Liver (tissue), 9 donors: ENCODE results near the gene FAM53B. TPM values are rescaled to one million over a fixed set of nuclear protein-coding genes. Genes with fewer than 3 reads are reported as not detected.

Experiments
- DNase-seq: peaks from one replicate; pipeline ENCODE4 v3.0.0-alpha.2; 2017; ENCODE audit warnings: low spot score
- H3K27ac ChIP-seq, 2 donors: one replicate each; pipeline ENCODE4 v1.7.0; 2013; ENCODE audit warnings: inconsistent platforms in 2 of 2, low read length in 2 of 2, control low read depth in 1 of 2, low read depth in 1 of 2, mild to moderate bottlenecking in 1 of 2
- H3K27me3 ChIP-seq, 4 donors: one replicate each; pipeline versions ENCODE4 v1.6.1 to v1.7.0; 2013; ENCODE audit warnings: low read length in 3 of 4, inconsistent platforms in 1 of 4, mild to moderate bottlenecking in 1 of 4, moderate library complexity in 1 of 4; ENCODE audit not compliant: control insufficient read depth in 4 of 4, insufficient read depth in 4 of 4
- H3K36me3 ChIP-seq, 4 donors: one replicate each; pipeline versions ENCODE4 v1.6.1 to v1.7.0; 2013; ENCODE audit warnings: low read length in 3 of 4, mild to moderate bottlenecking in 3 of 4, low read depth in 1 of 4, moderate library complexity in 1 of 4; ENCODE audit not compliant: control insufficient read depth in 4 of 4, insufficient read depth in 3 of 4
- H3K4me1 ChIP-seq, 4 donors: one replicate each; pipeline versions ENCODE4 v1.6.1 to v1.7.0; 2013; ENCODE audit warnings: low read length in 3 of 4, mild to moderate bottlenecking in 3 of 4, moderate library complexity in 1 of 4; ENCODE audit not compliant: control insufficient read depth in 4 of 4, insufficient read depth in 4 of 4
- H3K4me3 ChIP-seq, 3 donors: one replicate each; pipeline versions ENCODE4 v1.6.1 to v1.7.0; 2013; ENCODE audit warnings: low read length in 3 of 3, control low read depth in 1 of 3, low read depth in 1 of 3, mild to moderate bottlenecking in 1 of 3
- H3K9ac ChIP-seq, 2 donors: one replicate each; pipeline ENCODE4 v1.7.0; 2013; ENCODE audit warnings: low read length in 2 of 2, mild to moderate bottlenecking in 2 of 2, moderate library complexity in 2 of 2, control low read depth in 1 of 2, low read depth in 1 of 2
- H3K9me3 ChIP-seq, 4 donors: one replicate each; pipeline versions ENCODE4 v1.6.1 to v1.7.0; 2013; ENCODE audit warnings: low read length in 3 of 4; ENCODE audit not compliant: control insufficient read depth in 4 of 4
- EGR1 ChIP-seq, 2 donors: IDR thresholded peaks; 2 replicates each; pipeline ENCODE4 v1.6.1; 2016 to 2018; ENCODE audit warnings: antibody characterized with exemption in 2 of 2, low read depth in 2 of 2
- FOXA1 ChIP-seq: IDR thresholded peaks from 2 replicates; pipeline ENCODE4 v1.6.1; 2016; ENCODE audit warnings: antibody characterized with exemption
- GABPA ChIP-seq, 2 donors: IDR thresholded peaks in 1 of 2; conservative IDR thresholded peaks in 1 of 2; 2 replicates each; pipeline ENCODE4 v1.6.1; 2016; ENCODE audit warnings: antibody characterized with exemption in 2 of 2, mild to moderate bottlenecking in 1 of 2, moderate library complexity in 1 of 2
- HNF4A ChIP-seq, 2 donors: conservative IDR thresholded peaks; 2 replicates each; pipeline ENCODE4 v1.6.1; 2016; ENCODE audit warnings: antibody characterized with exemption in 2 of 2, mild to moderate bottlenecking in 2 of 2
- JUND ChIP-seq, 2 donors: IDR thresholded peaks; 2 replicates each; pipeline ENCODE4 v1.6.1; 2016; ENCODE audit warnings: antibody characterized with exemption in 2 of 2
- NR2F2 ChIP-seq: IDR thresholded peaks from 2 replicates; pipeline ENCODE4 v1.6.1; 2016; ENCODE audit warnings: antibody characterized with exemption
- RXRA ChIP-seq, 2 donors: IDR thresholded peaks; 2 replicates each; pipeline ENCODE4 v1.6.1; 2017 to 2018; ENCODE audit warnings: antibody characterized with exemption in 2 of 2, mild to moderate bottlenecking in 1 of 2
- SP1 ChIP-seq: IDR thresholded peaks from 2 replicates; pipeline ENCODE4 v1.6.1; 2018; ENCODE audit warnings: antibody characterized with exemption, mild to moderate bottlenecking
- TAF1 ChIP-seq: conservative IDR thresholded peaks from 2 replicates; pipeline ENCODE4 v1.6.1; 2016; ENCODE audit warnings: antibody characterized with exemption, mild to moderate bottlenecking
- WGBS: extraction: QIAGEN DNeasy Blood & Tissue Kit; methylation state at CpG from one replicate; pipeline ENCODE4 v1.1.7; 2013; 5-methylcytosine and 5-hydroxymethylcytosine counted together
- polyA plus RNA-seq, 2 donors: library from polyadenylated mRNA; stranded (reverse) in 1 of 2; unstranded in 1 of 2; fragments of 200-250 nt in 1 of 2; fragments of >200 nt in 1 of 2; fragmentation: Nextera tagmentation in 1 of 2; extraction: Ambion mirVana in 1 of 2; gene quantifications; one replicate each; pipeline versions ENCODE4 v1.2.1 to v1.2.3, GENCODE V29; 2013 to 2015
- total RNA-seq, 2 donors: library from RNA; depleted of rRNA; stranded (reverse); fragments of >200 nt; gene quantifications; one replicate each; pipeline ENCODE4 v1.2.3, GENCODE V29; 2014
- TF ChIP-seq, protein P1 (sequence below): IDR thresholded peaks from 2 replicates; pipeline ENCODE4 v1.6.1; 2016; ENCODE audit warnings: antibody characterized with exemption, mild to moderate bottlenecking
- TF ChIP-seq, protein P2 (sequence below): IDR thresholded peaks from 2 replicates; pipeline ENCODE4 v1.6.1; 2016; ENCODE audit warnings: antibody characterized with exemption
- TF ChIP-seq, protein P3 (sequence below): IDR thresholded peaks from 2 replicates; pipeline ENCODE4 v1.6.1; 2016; ENCODE audit warnings: antibody characterized with exemption
- TF ChIP-seq, protein P4 (sequence below): fragments of 150-350 bp; IDR thresholded peaks from 2 replicates; pipeline ENCODE4 v1.5.1; 2017; ENCODE audit warnings: improper control_type of control experiment, low read depth, low read length; ENCODE audit not compliant: missing input control
- donor health status: healthy.
- donor health status: healthy.
- donor health status: healthy.
- donor health status: healthy.
- donor health status: healthy.

Gene FAM53B
- total and polyA plus RNA-seq, 4 donors: 1.1 to 24.0 (median 6.3) TPM

DNA sequence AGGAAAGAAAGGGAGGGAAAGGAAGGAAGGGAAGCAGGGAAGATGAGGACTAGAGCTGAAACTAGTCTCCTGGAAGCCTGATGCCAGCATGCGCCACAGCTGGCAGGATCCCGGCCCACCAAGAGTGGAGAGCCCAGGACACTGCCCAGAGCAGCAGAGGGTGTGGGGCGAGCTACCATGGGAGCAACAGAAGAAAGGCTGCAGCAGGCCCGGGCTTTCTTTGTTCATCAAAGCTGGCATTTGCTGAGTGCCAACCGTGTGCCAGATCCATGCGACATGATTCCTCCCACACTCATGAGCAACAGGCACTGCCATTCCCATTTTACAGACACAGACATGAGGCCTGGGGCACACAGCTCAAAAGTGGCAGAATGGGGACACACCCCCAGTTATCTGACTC, 68.9 kb downstream of the FAM53B start:
- no peaks in the 10 kb centered on the region for H3K9me3 ChIP-seq
- peaks cover 0 to 2% (median 0%) of the 10 kb centered on the region in 4 donors for H3K36me3 ChIP-seq
- H3K4me1 ChIP-seq: peaks cover 0 to 4% (median 0%) of the 10 kb centered on the region in 4 donors
- H3K9ac ChIP-seq: no peak overlapping the region
- no peak overlapping the region for H3K4me3 ChIP-seq
- TF ChIP-seq, protein P1, sequence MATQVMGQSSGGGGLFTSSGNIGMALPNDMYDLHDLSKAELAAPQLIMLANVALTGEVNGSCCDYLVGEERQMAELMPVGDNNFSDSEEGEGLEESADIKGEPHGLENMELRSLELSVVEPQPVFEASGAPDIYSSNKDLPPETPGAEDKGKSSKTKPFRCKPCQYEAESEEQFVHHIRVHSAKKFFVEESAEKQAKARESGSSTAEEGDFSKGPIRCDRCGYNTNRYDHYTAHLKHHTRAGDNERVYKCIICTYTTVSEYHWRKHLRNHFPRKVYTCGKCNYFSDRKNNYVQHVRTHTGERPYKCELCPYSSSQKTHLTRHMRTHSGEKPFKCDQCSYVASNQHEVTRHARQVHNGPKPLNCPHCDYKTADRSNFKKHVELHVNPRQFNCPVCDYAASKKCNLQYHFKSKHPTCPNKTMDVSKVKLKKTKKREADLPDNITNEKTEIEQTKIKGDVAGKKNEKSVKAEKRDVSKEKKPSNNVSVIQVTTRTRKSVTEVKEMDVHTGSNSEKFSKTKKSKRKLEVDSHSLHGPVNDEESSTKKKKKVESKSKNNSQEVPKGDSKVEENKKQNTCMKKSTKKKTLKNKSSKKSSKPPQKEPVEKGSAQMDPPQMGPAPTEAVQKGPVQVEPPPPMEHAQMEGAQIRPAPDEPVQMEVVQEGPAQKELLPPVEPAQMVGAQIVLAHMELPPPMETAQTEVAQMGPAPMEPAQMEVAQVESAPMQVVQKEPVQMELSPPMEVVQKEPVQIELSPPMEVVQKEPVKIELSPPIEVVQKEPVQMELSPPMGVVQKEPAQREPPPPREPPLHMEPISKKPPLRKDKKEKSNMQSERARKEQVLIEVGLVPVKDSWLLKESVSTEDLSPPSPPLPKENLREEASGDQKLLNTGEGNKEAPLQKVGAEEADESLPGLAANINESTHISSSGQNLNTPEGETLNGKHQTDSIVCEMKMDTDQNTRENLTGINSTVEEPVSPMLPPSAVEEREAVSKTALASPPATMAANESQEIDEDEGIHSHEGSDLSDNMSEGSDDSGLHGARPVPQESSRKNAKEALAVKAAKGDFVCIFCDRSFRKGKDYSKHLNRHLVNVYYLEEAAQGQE: no peak
- no peak for TF ChIP-seq TAF1
- TF ChIP-seq, protein P2, sequence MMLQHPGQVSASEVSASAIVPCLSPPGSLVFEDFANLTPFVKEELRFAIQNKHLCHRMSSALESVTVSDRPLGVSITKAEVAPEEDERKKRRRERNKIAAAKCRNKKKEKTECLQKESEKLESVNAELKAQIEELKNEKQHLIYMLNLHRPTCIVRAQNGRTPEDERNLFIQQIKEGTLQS: no peak
- H3K27ac ChIP-seq: no peak overlapping the region
- H3K27me3 ChIP-seq: no peaks in the 10 kb centered on the region
- WGBS: 97% methylated on average over 6 of the region's 6 CpGs
- no peak for DNase-seq

DNA sequence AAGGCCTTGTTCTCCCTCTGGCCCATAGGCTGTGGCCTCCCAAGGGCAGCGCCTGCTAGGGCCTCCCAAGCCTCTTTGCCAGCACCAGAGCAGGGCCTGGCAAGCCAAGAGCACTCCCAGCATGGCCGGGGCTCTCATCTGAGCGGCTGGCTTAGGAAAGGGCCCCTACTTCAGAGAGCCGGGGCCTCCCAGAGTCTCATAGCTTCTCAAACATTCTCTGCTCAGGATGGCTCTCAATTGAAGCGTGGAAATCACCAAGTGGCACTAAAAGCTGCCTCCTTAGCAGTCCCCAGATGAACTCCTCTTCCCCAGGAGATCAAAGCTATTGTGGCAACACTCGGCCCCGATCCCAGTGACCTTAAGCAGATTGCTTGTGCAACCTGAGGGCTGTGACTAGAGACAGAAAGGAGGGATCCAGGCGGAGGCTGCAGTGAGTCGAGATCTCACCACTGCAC, 69.4 kb downstream of the FAM53B start:
- H3K27ac ChIP-seq: no peak overlapping the region
- H3K9ac ChIP-seq: no peak overlapping the region
- H3K4me3 ChIP-seq: no peak overlapping the region
- no peak for TF ChIP-seq HNF4A (conservative IDR thresholded peaks at IDR 0.05)
- H3K4me1 ChIP-seq: peaks cover 0 to 4% (median 0%) of the 10 kb centered on the region in 4 donors
- no peak for DNase-seq
- no peaks in the 10 kb centered on the region for H3K27me3 ChIP-seq
- H3K36me3 ChIP-seq: no peaks in the 10 kb centered on the region
- H3K9me3 ChIP-seq: no peaks in the 10 kb centered on the region
- 85% methylated on average over 9 of the region's 9 CpGs for WGBS

DNA sequence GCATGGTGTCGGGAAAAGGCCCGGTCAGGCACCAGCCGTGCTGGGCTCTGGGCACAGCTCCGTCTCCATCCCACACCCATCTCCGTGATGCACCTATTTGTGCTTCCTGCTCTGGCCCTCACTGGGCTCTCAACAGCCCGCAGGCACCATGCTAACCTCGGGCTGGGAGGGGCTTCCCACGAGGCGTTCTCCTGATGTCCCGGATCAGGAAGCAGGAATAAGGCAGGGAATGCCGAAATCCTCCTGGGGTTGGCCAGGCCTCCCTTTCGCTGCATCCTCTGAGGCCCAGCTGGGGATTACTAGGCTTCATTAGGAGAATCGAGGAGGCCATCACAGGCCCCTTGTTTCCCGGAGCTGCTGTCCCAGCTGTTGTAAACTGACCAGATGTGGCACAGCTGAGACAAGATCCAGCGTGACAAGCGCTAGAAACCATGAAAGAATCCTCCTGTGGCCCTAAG, 72.0 kb downstream of the FAM53B start:
- no peaks in the 10 kb centered on the region for H3K27me3 ChIP-seq
- no peak overlapping the region for H3K27ac ChIP-seq
- peaks cover 0 to 4% (median 0%) of the 10 kb centered on the region in 4 donors for H3K4me1 ChIP-seq
- TF ChIP-seq JUND (IDR thresholded peaks at IDR 0.05): no peak
- TF ChIP-seq, protein P3, sequence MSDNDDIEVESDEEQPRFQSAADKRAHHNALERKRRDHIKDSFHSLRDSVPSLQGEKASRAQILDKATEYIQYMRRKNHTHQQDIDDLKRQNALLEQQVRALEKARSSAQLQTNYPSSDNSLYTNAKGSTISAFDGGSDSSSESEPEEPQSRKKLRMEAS: no peak
- no peak for TF ChIP-seq FOXA1
- no peak for TF ChIP-seq EGR1 (IDR thresholded peaks at IDR 0.05; ENCODE audit: low read depth in 2 of 2)
- TF ChIP-seq GABPA (IDR thresholded peaks at IDR 0.05 in 1 of 2, conservative IDR thresholded peaks at IDR 0.05 in 1 of 2): no peak
- TF ChIP-seq, protein P4, sequence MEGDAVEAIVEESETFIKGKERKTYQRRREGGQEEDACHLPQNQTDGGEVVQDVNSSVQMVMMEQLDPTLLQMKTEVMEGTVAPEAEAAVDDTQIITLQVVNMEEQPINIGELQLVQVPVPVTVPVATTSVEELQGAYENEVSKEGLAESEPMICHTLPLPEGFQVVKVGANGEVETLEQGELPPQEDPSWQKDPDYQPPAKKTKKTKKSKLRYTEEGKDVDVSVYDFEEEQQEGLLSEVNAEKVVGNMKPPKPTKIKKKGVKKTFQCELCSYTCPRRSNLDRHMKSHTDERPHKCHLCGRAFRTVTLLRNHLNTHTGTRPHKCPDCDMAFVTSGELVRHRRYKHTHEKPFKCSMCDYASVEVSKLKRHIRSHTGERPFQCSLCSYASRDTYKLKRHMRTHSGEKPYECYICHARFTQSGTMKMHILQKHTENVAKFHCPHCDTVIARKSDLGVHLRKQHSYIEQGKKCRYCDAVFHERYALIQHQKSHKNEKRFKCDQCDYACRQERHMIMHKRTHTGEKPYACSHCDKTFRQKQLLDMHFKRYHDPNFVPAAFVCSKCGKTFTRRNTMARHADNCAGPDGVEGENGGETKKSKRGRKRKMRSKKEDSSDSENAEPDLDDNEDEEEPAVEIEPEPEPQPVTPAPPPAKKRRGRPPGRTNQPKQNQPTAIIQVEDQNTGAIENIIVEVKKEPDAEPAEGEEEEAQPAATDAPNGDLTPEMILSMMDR: no peak
- no peak for TF ChIP-seq SP1
- TF ChIP-seq, protein P1: no peak
- TF ChIP-seq RXRA (IDR thresholded peaks at IDR 0.05): no peak
- no peak for TF ChIP-seq NR2F2
- no peak for TF ChIP-seq HNF4A (conservative IDR thresholded peaks at IDR 0.05)
- 87% methylated on average over 16 of the region's 16 CpGs for WGBS
- no peak overlapping the region for H3K4me3 ChIP-seq
- no peak for DNase-seq
- H3K9me3 ChIP-seq: no peaks in the 10 kb centered on the region
- H3K9ac ChIP-seq: no peak overlapping the region
- peaks cover 0 to 4% (median 0%) of the 10 kb centered on the region in 4 donors for H3K36me3 ChIP-seq
